Skeletal muscle satellite cell (primary cell): ENCODE measurements around the gene GGPS1. TPM values are rescaled to one million over a fixed set of nuclear protein-coding genes. Genes with fewer than 3 reads are reported as not detected.
"Not testable (repeated sequence)": the region's sequence is repeated elsewhere in the genome, so short reads cannot be mapped to it uniquely, and the experiment has no call there.

ENCODE experiments used
- H3K27me3 ChIP-seq: 2 replicates; pipeline ENCODE4 v1.7.0; 2013; ENCODE audit warnings: low read length; ENCODE audit not compliant: control insufficient read depth, insufficient read depth
- H3K36me3 ChIP-seq: 2 replicates; pipeline ENCODE4 v1.7.0; 2013; ENCODE audit warnings: mild to moderate bottlenecking, control low read depth, low read length; ENCODE audit not compliant: insufficient read depth
- H3K4me1 ChIP-seq: 2 replicates; pipeline ENCODE4 v1.7.0; 2013; ENCODE audit warnings: low read length; ENCODE audit not compliant: control insufficient read depth, insufficient read depth
- H3K4me2 ChIP-seq: 2 replicates; pipeline ENCODE4 v1.7.0; 2013; ENCODE audit warnings: mild to moderate bottlenecking, low read length
- H3K4me3 ChIP-seq: 2 replicates; pipeline ENCODE4 v1.7.0; 2013; ENCODE audit warnings: low read length
- H3K9ac ChIP-seq: 2 replicates; pipeline ENCODE4 v1.7.0; 2013; ENCODE audit warnings: mild to moderate bottlenecking, low read depth, low read length, moderate library complexity
- H3K9me3 ChIP-seq: replicated peaks from 2 replicates; pipeline ENCODE4 v1.7.0; 2013; ENCODE audit warnings: mild to moderate bottlenecking, control low read depth, low read length
- small RNA-seq: library from RNA; depleted of rRNA; stranded (forward); fragments of <200 nt; gene quantifications from one replicate; pipeline ENCODE3, GENCODE V24; 2012

GGPS1 gene

GRCh38 chr1:235378134-235378735 lies 49.9 kb downstream of the GGPS1 start:
- H3K36me3 ChIP-seq = peaks cover 18% of the 10 kb centered on the region
- not testable (repeated sequence) for H3K9ac ChIP-seq, H3K4me1 ChIP-seq, H3K9me3 ChIP-seq, H3K27me3 ChIP-seq, H3K4me2 ChIP-seq, H3K4me3 ChIP-seq

GRCh38 chr1:235381955-235382739 lies 53.8 kb downstream of the GGPS1 start:
- not testable (repeated sequence) for H3K9ac ChIP-seq, H3K4me1 ChIP-seq, H3K4me2 ChIP-seq, H3K27me3 ChIP-seq, H3K36me3 ChIP-seq, H3K4me3 ChIP-seq, H3K9me3 ChIP-seq

GRCh38 chr1:235385633-235386032 lies 57.3 kb downstream of the GGPS1 start:
- not testable (repeated sequence) for H3K36me3 ChIP-seq, H3K4me2 ChIP-seq, H3K9me3 ChIP-seq, H3K27me3 ChIP-seq, H3K4me1 ChIP-seq, H3K4me3 ChIP-seq, H3K9ac ChIP-seq

- Histone ChIP-seq H3K9ac (no peak overlapping the region), H3K4me1 (no peaks in the 10 kb centered on the region), H3K27me3 (no peaks in the 10 kb centered on the region)
These were observed 63.5 kb downstream of the GGPS1 start for GRCh38 chr1:235391874-235392273.

More at GRCh38 chr1:235391874-235392273, 63.5 kb downstream of the GGPS1 start:
- Histone ChIP-seq H3K4me2 (no peak overlapping the region), H3K36me3 (no peaks in the 10 kb centered on the region), H3K4me3 (no peak overlapping the region), H3K9me3 (no peaks in the 10 kb centered on the region)

Small RNAs within 50 kb of the gene (small RNA-seq; reads per million reads assigned to genes)
- gene AL391994.1 = not detected
